ENCODE data around the gene DSC3.

Gene DSC3

GRCh38 chr18:31042406-31043181 lies at the start of gene DSC3:
Gene DSC3 (minus strand): TSS chr18:31042742. CDS start chr18:31042660, 82 bp downstream.
- no peak for TF ChIP-seq ZNF274 (IDR thresholded peaks at IDR 0.05; ENCODE audit: low read depth, low read length)
- H3K4me3 ChIP-seq (ENCODE audit: low read length): peak within 1 kb of the TSS; percentile 30; the same call in 1 of the 2 replicates

DNA sequence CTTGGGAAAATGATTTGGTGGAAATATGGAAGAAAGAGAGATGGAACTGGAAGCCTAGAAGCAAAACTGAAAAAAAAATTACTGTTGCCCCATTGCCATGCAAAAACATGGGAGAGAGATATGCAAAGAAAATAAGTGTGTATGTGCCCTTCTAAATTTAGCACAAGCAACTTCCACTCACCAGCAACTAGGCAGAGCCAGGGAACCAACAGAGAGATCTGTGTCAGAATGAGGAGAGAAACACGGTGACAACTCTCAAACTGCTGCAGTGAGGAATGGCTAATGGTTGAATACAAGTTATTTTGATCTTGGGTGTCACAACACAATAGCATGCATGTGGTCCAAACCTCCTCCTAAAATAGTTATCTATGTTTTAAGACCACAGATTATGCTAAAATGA lies 48.8 kb upstream of the DSC3 start:
- H3K4me3 ChIP-seq (ENCODE audit: low read length): no peak overlapping the region
- TF ChIP-seq ZNF274 (IDR thresholded peaks at IDR 0.05; ENCODE audit: low read depth, low read length): no peak

DNA sequence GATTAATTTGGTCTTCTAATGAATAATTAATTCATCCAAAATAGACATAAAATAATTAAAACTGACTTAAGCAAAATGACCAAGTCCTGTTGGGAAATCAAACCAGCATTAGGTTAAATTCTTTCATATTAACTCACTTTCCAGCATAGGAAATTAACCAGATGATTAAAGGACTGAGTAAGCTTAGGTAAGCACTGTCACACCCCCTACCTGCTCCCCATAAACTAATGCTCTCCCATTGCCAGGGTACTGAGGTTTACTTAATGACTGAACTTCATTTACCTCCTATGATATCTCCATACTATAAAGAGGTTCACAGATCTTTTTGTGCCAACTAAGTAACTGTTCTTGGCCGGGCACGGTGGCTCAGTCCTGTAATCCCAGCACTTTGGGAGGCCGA lies 46.0 kb upstream of the DSC3 start:
- no peak overlapping the region for H3K4me3 ChIP-seq (ENCODE audit: low read length)
- no peak for TF ChIP-seq ZNF274 (IDR thresholded peaks at IDR 0.05; ENCODE audit: low read depth, low read length)

DNA sequence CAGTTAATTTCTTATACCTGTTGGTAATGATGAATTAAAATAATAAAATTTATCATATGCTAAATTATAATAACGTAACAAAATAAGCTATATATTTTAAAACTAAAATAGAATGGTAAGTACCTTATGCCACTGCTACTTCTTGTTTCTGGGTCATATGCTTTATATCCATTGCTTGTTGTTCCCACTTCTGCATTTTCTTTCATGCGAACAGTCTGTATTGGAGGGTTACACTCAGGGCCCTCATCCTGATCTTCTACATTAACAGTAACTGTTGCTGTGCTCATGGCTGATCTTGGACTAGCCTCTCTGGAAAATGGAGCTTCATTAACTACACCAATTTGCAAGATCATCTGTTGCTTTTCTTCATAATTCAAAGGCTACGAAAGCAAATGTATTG lies 37.4 kb upstream of the DSC3 start:
- H3K4me3 ChIP-seq (ENCODE audit: low read length): no peak overlapping the region
- TF ChIP-seq ZNF274 (IDR thresholded peaks at IDR 0.05; ENCODE audit: low read depth, low read length): no peak

DNA sequence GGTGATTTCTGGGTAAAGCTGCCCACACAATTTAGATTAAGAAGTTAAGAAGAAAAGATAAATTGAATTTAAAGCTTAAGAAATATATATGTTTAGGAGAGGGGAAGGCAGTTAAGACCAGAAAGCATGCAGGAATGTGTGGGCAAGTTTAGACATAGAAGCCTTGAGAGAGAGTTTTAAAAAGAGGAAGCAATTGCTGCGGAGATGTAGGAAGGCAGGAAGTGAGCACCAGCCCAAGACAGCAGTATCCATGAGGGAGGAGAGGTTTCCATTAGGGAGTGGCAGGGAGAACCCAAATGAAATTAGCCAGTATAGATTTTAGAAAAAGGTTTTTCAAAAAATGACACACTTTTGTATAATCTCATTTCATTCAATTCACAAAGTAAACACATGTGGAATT lies 35.3 kb upstream of the DSC3 start:
- H3K4me3 ChIP-seq (ENCODE audit: low read length): no peak overlapping the region
- no peak for TF ChIP-seq ZNF274 (IDR thresholded peaks at IDR 0.05; ENCODE audit: low read depth, low read length)

GRCh38 chr18:31072175-31072574 lies 29.6 kb upstream of the DSC3 start:
- TF ChIP-seq ZNF274 (IDR thresholded peaks at IDR 0.05; ENCODE audit: low read depth, low read length): no peak
- no peak overlapping the region for H3K4me3 ChIP-seq (ENCODE audit: low read length)

DNA sequence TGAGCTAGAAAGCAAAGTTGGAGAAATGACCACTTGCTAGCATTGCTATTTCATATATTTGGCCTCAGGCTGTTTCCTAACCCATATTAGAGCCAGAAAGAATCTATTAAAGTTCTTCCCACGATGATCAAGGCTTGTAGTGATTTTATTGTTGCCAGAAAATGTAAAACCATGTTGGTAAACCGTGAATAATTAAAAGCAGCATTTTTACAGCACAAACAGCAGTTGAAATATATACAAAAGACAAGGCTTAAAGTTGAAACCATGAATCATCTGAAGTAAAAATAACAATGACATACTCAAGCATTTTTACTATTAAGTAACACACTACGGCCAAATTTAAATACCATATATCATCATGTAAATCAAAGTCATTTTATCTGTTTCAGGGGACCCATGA lies 27.7 kb upstream of the DSC3 start:
- H3K4me3 ChIP-seq (ENCODE audit: low read length): no peak overlapping the region
- TF ChIP-seq ZNF274 (IDR thresholded peaks at IDR 0.05; ENCODE audit: low read depth, low read length): no peak

GRCh38 chr18:31066266-31066665 lies 23.7 kb upstream of the DSC3 start:
- no peak overlapping the region for H3K4me3 ChIP-seq (ENCODE audit: low read length)
- no peak for TF ChIP-seq ZNF274 (IDR thresholded peaks at IDR 0.05; ENCODE audit: low read depth, low read length)

- TF ChIP-seq ZNF274 (IDR thresholded peaks at IDR 0.05; ENCODE audit: low read depth, low read length): no peak
- no peak overlapping the region for H3K4me3 ChIP-seq (ENCODE audit: low read length)
Observed at GRCh38 chr18:31065036-31065773, 22.7 kb upstream of the DSC3 start.

GRCh38 chr18:31064130-31064529 lies 21.6 kb upstream of the DSC3 start:
- no peak for TF ChIP-seq ZNF274 (IDR thresholded peaks at IDR 0.05; ENCODE audit: low read depth, low read length)
- no peak overlapping the region for H3K4me3 ChIP-seq (ENCODE audit: low read length)

DNA sequence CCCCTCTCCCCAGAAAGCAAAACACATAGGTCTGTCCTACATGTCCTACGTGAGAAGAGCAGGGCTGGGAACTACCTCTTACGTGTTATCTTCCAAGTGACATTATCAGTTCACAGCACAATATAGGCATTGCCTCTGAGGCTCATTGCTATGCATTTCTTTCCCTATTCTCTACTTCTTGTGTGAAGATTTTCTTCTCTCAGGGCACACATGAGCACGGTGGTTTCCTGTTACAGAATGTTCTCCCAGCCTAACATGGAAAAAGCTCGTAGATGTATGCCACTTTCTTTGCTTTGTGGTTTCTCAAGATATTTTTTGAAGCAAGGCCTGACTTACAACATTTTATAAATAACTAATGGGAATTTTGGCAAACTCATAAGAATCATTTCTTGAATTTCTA lies 19.4 kb upstream of the DSC3 start:
- TF ChIP-seq ZNF274 (IDR thresholded peaks at IDR 0.05; ENCODE audit: low read depth, low read length): no peak
- no peak overlapping the region for H3K4me3 ChIP-seq (ENCODE audit: low read length)

DNA sequence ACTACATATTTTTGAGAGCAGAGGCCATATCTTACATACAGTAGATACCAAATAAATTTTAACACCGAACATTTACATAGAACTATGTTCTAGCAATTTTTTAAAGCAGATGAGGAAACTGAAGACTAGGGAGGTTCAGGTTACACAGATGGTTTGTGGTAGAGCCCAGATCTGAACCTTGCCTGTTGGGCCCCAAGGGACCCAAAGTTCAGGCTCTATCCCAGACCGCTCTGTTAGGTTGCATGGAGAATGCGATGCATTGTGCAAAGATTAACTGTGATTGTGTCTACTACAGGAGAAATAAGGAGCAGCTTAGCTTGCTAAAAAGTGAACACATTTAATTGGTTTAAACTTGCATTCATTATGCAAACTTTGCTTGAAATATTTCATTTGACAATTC lies 16.4 kb upstream of the DSC3 start:
- no peak for TF ChIP-seq ZNF274 (IDR thresholded peaks at IDR 0.05; ENCODE audit: low read depth, low read length)
- H3K4me3 ChIP-seq (ENCODE audit: low read length): no peak overlapping the region

- no peak for TF ChIP-seq ZNF274 (IDR thresholded peaks at IDR 0.05; ENCODE audit: low read depth, low read length)
Observed at GRCh38 chr18:31057917-31058316, 15.4 kb upstream of the DSC3 start.

GRCh38 chr18:31057051-31057450 lies 14.5 kb upstream of the DSC3 start:
- H3K4me3 ChIP-seq (ENCODE audit: low read length): no peak overlapping the region
- no peak for TF ChIP-seq ZNF274 (IDR thresholded peaks at IDR 0.05; ENCODE audit: low read depth, low read length)

More at GRCh38 chr18:31057917-31058316, 15.4 kb upstream of the DSC3 start:
- H3K4me3 ChIP-seq (ENCODE audit: low read length): no peak overlapping the region

GRCh38 chr18:31056296-31056695 lies 13.8 kb upstream of the DSC3 start:
- no peak overlapping the region for H3K4me3 ChIP-seq (ENCODE audit: low read length)
- TF ChIP-seq ZNF274 (IDR thresholded peaks at IDR 0.05; ENCODE audit: low read depth, low read length): no peak
